CD4-positive, alpha-beta T cell (primary cell): ENCODE measurements around the gene DDX5. TPM values are rescaled to one million over a fixed set of nuclear protein-coding genes. Genes with fewer than 3 reads are reported as not detected.

Experiments used
- ATAC-seq: fragments of 200-7000 bp; cut with Tn5 transposase; one replicate; pipeline ENCODE4 v1.10.0; 2022; ENCODE audit warnings: mild to moderate bottlenecking; ENCODE audit not compliant: poor library complexity
- CTCF ChIA-PET: fragments of 350-600 bp; sonication (Branson Sonifier 250); formaldehyde crosslinking; loops from one replicate; lab custom pipeline; 2021; ENCODE audit warnings: antibody characterized with exemption, inconsistent platforms; lab: Charles Lee
- POLR2A ChIA-PET: fragments of 350-600 bp; sonication (Branson Sonifier 250); formaldehyde crosslinking; loops from one replicate; lab custom pipeline; 2021; ENCODE audit warnings: antibody characterized with exemption, inconsistent platforms; lab: Charles Lee
- DNase-seq, 14 experiments: peaks; one replicate each; pipeline ENCODE4 v3.0.0-alpha.2; 2013 to 2020; ENCODE audit warnings: mixed read lengths in 2 of 14
- H3K27ac ChIP-seq, 2 donors: one replicate each; pipeline versions ENCODE4 v1.5.1 to v1.7.0; 2013; ENCODE audit warnings: low read length in 2 of 2, low read depth in 1 of 2, mild to moderate bottlenecking in 1 of 2
- H3K27me3 ChIP-seq, 2 experiments: 1 replicate in 1 of 2; 2 replicates in 1 of 2; pipeline versions ENCODE4 v1.6.1 to v1.7.0; 2013; ENCODE audit warnings: low read length in 2 of 2, control low read depth in 1 of 2, mild to moderate bottlenecking in 1 of 2, moderate library complexity in 1 of 2; ENCODE audit not compliant: insufficient read depth in 2 of 2, control insufficient read depth in 1 of 2
- H3K36me3 ChIP-seq: one replicate; pipeline ENCODE4 v1.6.1; 2013; ENCODE audit warnings: low read length, control low read depth; ENCODE audit not compliant: insufficient read depth
- H3K4me1 ChIP-seq: one replicate; pipeline ENCODE4 v1.6.1; 2013; ENCODE audit warnings: low read length, control low read depth; ENCODE audit not compliant: insufficient read depth
- H3K4me3 ChIP-seq: one replicate; pipeline ENCODE4 v1.5.1; 2013; ENCODE audit warnings: mild to moderate bottlenecking, low read length, moderate library complexity
- H3K9me3 ChIP-seq, 2 experiments: 1 replicate in 1 of 2; 2 replicates in 1 of 2; pipeline versions ENCODE4 v1.6.1 to v1.7.0; 2013; ENCODE audit warnings: low read length in 2 of 2, mild to moderate bottlenecking in 2 of 2, control low read depth in 1 of 2, moderate library complexity in 1 of 2; ENCODE audit not compliant: control insufficient read depth in 1 of 2, insufficient read depth in 1 of 2
- H3K27ac Mint-ChIP-seq: one replicate; pipeline ENCODE4 v1.8.0; 2020; ENCODE audit warnings: mixed read lengths
- H3K27me3 Mint-ChIP-seq: one replicate; pipeline ENCODE4 v1.8.0; 2021; ENCODE audit warnings: mixed read lengths
- H3K36me3 Mint-ChIP-seq: one replicate; pipeline ENCODE4 v1.8.0; 2021; ENCODE audit warnings: low read depth, mixed read lengths
- H3K4me1 Mint-ChIP-seq: one replicate; pipeline ENCODE4 v1.8.0; 2021; ENCODE audit warnings: low read depth, mixed read lengths
- H3K4me3 Mint-ChIP-seq: one replicate; pipeline ENCODE4 v1.8.0; 2020; ENCODE audit warnings: mild to moderate bottlenecking, mixed read lengths
- H3K9me3 Mint-ChIP-seq: one replicate; pipeline ENCODE4 v1.8.0; 2020; ENCODE audit warnings: mixed read lengths
- CTCF ChIP-seq: fragments of 200-600 bp; IDR thresholded peaks from one replicate; pipeline ENCODE4 v1.8.0; 2022; ENCODE audit warnings: antibody characterized with exemption, mild to moderate bottlenecking
- intact Hi-C, 2 experiments: fragments of 100-400 bp; cut with DNase I in 1 of 2; cut with micrococcal nuclease in 1 of 2; formaldehyde crosslinking; loops; one replicate each; pipeline versions ENCODE4 v1.15.1 to v1.9.0; 2023 to 2025; cut with DNase I, micrococcal nuclease
- total RNA-seq, 174 experiments: library from RNA in 2 of 174; stranded (reverse) in 2 of 174; gene quantifications; one replicate each; pipeline ENCODE4 v1.2.3 and lab custom pipeline; 2021 to 2026

Gene DDX5
- total RNA-seq, 2 experiments from 2014 or later: 2,388 to 2,534 TPM

GRCh38 chr17:64502021-64502420, 4.1 kb downstream of the DDX5 start:
- Histone ChIP-seq H3K9me3 (no peaks in the 10 kb centered on the region), H3K4me3 (no peak overlapping the region), H3K4me1 (peaks cover 35% of the 10 kb centered on the region), H3K27ac (no peak overlapping the region), H3K36me3 (peaks cover 75% of the 10 kb centered on the region), H3K27me3 (no peaks in the 10 kb centered on the region)
- ChIA-PET CTCF (interaction anchor here (1.2 kb wide), 1 partner anchor 11 kb away, joined by 4 read pairs; no protein-coding TSS in a partner anchor), POLR2A (interaction anchor here (1.0 to 7.4 kb wide), 5 partner anchors 8 to 148 kb away, joined by 3 to 453 read pairs (median 5); partner anchors contain the start of gene POLG2)
- H3K9me3 Mint-ChIP-seq: no peaks in the 10 kb centered on the region
- peak overlapping the region; percentile 99 for H3K4me3 Mint-ChIP-seq
- peaks cover 81% of the 10 kb centered on the region for H3K4me1 Mint-ChIP-seq
- H3K36me3 Mint-ChIP-seq: peaks cover 100% of the 10 kb centered on the region
- DNase-seq (peak in 1 of 14 experiments; percentile 23), ATAC-seq (no peak)
- intact Hi-C loops: loop anchor here (10.0 kb wide), 2 partner anchors 357 to 477 kb away; partner anchors contain the start of gene ICAM2 (in 1 of the 2)
- TF ChIP-seq CTCF: no peak
- peak overlapping the region; percentile 99 for H3K27ac Mint-ChIP-seq
- no peaks in the 10 kb centered on the region for H3K27me3 Mint-ChIP-seq

GRCh38 chr17:64500862-64501765, 5.0 kb downstream of the DDX5 start:
- Mint-ChIP-seq H3K4me1 (peaks cover 90% of the 10 kb centered on the region), H3K36me3 (peaks cover 100% of the 10 kb centered on the region), H3K27ac (peak overlapping the region; percentile 99), H3K27me3 (no peaks in the 10 kb centered on the region), H3K9me3 (no peaks in the 10 kb centered on the region), H3K4me3 (peak overlapping the region; percentile 99)
- H3K4me3 ChIP-seq: no peak overlapping the region
- no peaks in the 10 kb centered on the region for H3K27me3 ChIP-seq
- CTCF ChIA-PET: interaction anchor here (1.2 kb wide), 1 partner anchor 10 kb away, joined by 4 read pairs; no protein-coding TSS in a partner anchor
- no peak for TF ChIP-seq CTCF
- POLR2A ChIA-PET: interaction anchor here (0.9 to 7.4 kb wide), 6 partner anchors 7 to 153 kb away, joined by 3 to 453 read pairs (median 4); partner anchors contain the start of gene POLG2
- peaks cover 75% of the 10 kb centered on the region for H3K36me3 ChIP-seq
- intact Hi-C loops: loop anchor here (10.0 kb wide), 2 partner anchors 356 to 476 kb away; partner anchors contain the start of gene ICAM2 (in 1 of the 2)
- H3K27ac ChIP-seq: no peak overlapping the region
- DNase-seq: peak in 2 of 14 experiments; percentile 41 to 45
- H3K9me3 ChIP-seq: no peaks in the 10 kb centered on the region
- ATAC-seq: no peak
- H3K4me1 ChIP-seq: peaks cover 37% of the 10 kb centered on the region

- POLR2A ChIA-PET: interaction anchor here (0.9 to 1.8 kb wide), 3 partner anchors 8 to 152 kb away, joined by 3 to 5 read pairs (median 4); no protein-coding TSS in a partner anchor
These were observed 5.6 kb downstream of the DDX5 start for GRCh38 chr17:64500487-64500859.

More at GRCh38 chr17:64500487-64500859, 5.6 kb downstream of the DDX5 start:
- ATAC-seq: no peak
- Mint-ChIP-seq H3K36me3 (peaks cover 96% of the 10 kb centered on the region), H3K9me3 (no peaks in the 10 kb centered on the region), H3K27ac (peak overlapping the region; percentile 99), H3K4me3 (peak overlapping the region; percentile 99), H3K4me1 (peaks cover 94% of the 10 kb centered on the region), H3K27me3 (no peaks in the 10 kb centered on the region)
- peak in 2 of 14 experiments; percentile 29 to 32 for DNase-seq
- no peaks in the 10 kb centered on the region for H3K9me3 ChIP-seq
- peaks cover 43% of the 10 kb centered on the region for H3K4me1 ChIP-seq
- H3K4me3 ChIP-seq: no peak overlapping the region
- no peak for TF ChIP-seq CTCF
- H3K27me3 ChIP-seq: no peaks in the 10 kb centered on the region
- no peak overlapping the region for H3K27ac ChIP-seq
- H3K36me3 ChIP-seq: peaks cover 75% of the 10 kb centered on the region
- CTCF ChIA-PET: interaction anchor here (0.6 kb wide), 1 partner anchor 60 kb away, joined by 3 read pairs; no protein-coding TSS in a partner anchor
- intact Hi-C loops: loop anchor here (10.0 kb wide), 2 partner anchors 356 to 476 kb away; partner anchors contain the start of gene ICAM2 (in 1 of the 2)
